GM23338 (cell line): ENCODE data around the gene CPB1. TPM values are rescaled to one million over a fixed set of nuclear protein-coding genes. Genes with fewer than 3 reads are reported as not detected.

Experiments
- ATAC-seq: fragments of 200-7000 bp; cut with Tn5 transposase; 3 replicates; pipeline ENCODE4 v1.9.1; 2020
- DNase-seq: peaks from one replicate; pipeline ENCODE4 v3.0.0-alpha.2; 2015; ENCODE audit warnings: low spot score
- H2AFZ ChIP-seq: fragments of 200-600 bp; sonication (generic); 2 replicates; pipeline ENCODE4 v1.8.0; 2016; ENCODE audit warnings: antibody characterized with exemption, mild to moderate bottlenecking, moderate library complexity
- H3F3A ChIP-seq: fragments of 200-600 bp; sonication (generic); replicated peaks from 2 replicates; pipeline ENCODE4 v1.8.0; 2017; ENCODE audit warnings: antibody characterized with exemption, mixed run types, low read depth
- H3K27ac ChIP-seq: fragments of 200-600 bp; sonication (generic); 2 replicates; pipeline ENCODE4 v1.6.1; 2016; ENCODE audit warnings: low read depth
- H3K27me3 ChIP-seq: fragments of 200-600 bp; sonication (generic); 2 replicates; pipeline ENCODE4 v1.8.0; 2016; ENCODE audit warnings: mild to moderate bottlenecking, mixed run types, moderate library complexity; ENCODE audit not compliant: insufficient read depth
- H3K36me3 ChIP-seq: fragments of 200-600 bp; sonication (generic); 2 replicates; pipeline ENCODE4 v1.8.0; 2016; ENCODE audit warnings: mild to moderate bottlenecking; ENCODE audit not compliant: insufficient read depth
- H3K4me1 ChIP-seq: fragments of 200-600 bp; sonication (generic); 2 replicates; pipeline ENCODE4 v1.8.0; 2016; ENCODE audit warnings: mild to moderate bottlenecking, moderate library complexity; ENCODE audit not compliant: insufficient read depth
- H3K4me2 ChIP-seq: fragments of 200-600 bp; sonication (generic); 2 replicates; pipeline ENCODE4 v1.7.1; 2017; ENCODE audit warnings: mixed run types
- H3K4me3 ChIP-seq: fragments of 200-600 bp; sonication (generic); 2 replicates; pipeline ENCODE4 v1.6.1; 2016; ENCODE audit warnings: mixed run types
- H3K79me2 ChIP-seq: fragments of 200-600 bp; sonication (generic); replicated peaks from 2 replicates; pipeline ENCODE4 v1.8.0; 2017; ENCODE audit warnings: mild to moderate bottlenecking; ENCODE audit not compliant: insufficient read depth
- H3K9me2 ChIP-seq: fragments of 200-600 bp; sonication (generic); 2 replicates; pipeline ENCODE4 v1.8.0; 2017; ENCODE audit not compliant: insufficient read depth
- H4K20me1 ChIP-seq: fragments of 200-600 bp; sonication (generic); replicated peaks from 2 replicates; pipeline ENCODE4 v1.8.0; 2017; ENCODE audit warnings: mild to moderate bottlenecking; ENCODE audit not compliant: insufficient read depth
- H3K27ac Mint-ChIP-seq: 2 replicates; pipeline ENCODE4 v1.8.0; 2020; ENCODE audit warnings: inconsistent platforms, mild to moderate bottlenecking, moderate library complexity, mixed read lengths
- H3K27me3 Mint-ChIP-seq: 3 replicates; pipeline ENCODE4 v1.8.0; 2022; ENCODE audit warnings: low read depth, mild to moderate bottlenecking, moderate library complexity, mixed read lengths, inconsistent platforms; ENCODE audit not compliant: insufficient read depth, poor library complexity
- H3K36me3 Mint-ChIP-seq: 3 replicates; pipeline ENCODE4 v1.8.0; 2021; ENCODE audit warnings: low read depth, mild to moderate bottlenecking, inconsistent platforms, moderate library complexity, mixed read lengths
- H3K4me1 Mint-ChIP-seq: 3 replicates; pipeline ENCODE4 v1.8.0; 2020; ENCODE audit warnings: mild to moderate bottlenecking, inconsistent platforms, mixed read lengths
- H3K4me3 Mint-ChIP-seq: 3 replicates; pipeline ENCODE4 v1.8.0; 2021; ENCODE audit warnings: moderate library complexity, mild to moderate bottlenecking, inconsistent platforms, mixed read lengths
- H3K9me3 Mint-ChIP-seq: 3 replicates; pipeline ENCODE4 v1.8.0; 2020; ENCODE audit warnings: moderate library complexity, mild to moderate bottlenecking, inconsistent platforms, mixed read lengths
- EZH2 ChIP-seq: fragments of 200-600 bp; sonication (generic); IDR thresholded peaks from one replicate; pipeline ENCODE4 v1.8.0; 2017; ENCODE audit warnings: antibody characterized with exemption, mild to moderate bottlenecking, low read depth; ENCODE audit not compliant: unreplicated experiment
- JUNB ChIP-seq: IDR thresholded peaks from one replicate; pipeline ENCODE4 v1.6.1; 2016; ENCODE audit warnings: antibody characterized with exemption; ENCODE audit not compliant: unreplicated experiment
- ZNF331 ChIP-seq: fragments of 250-450 bp; sonication (Bioruptor Pico); IDR thresholded peaks from 2 replicates; pipeline ENCODE4 v1.5.0; 2020; ENCODE audit warnings: low read depth, mild to moderate bottlenecking, moderate library complexity
- polyA plus RNA-seq: library from polyadenylated mRNA; unstranded; fragments of >200 nt; fragmentation: Nextera tagmentation; extraction: Ambion mirVana; gene quantifications from 2 replicates; pipeline ENCODE4 v1.2.1, GENCODE V29; 2016
- total RNA-seq: library from RNA; depleted of rRNA; stranded (reverse); fragments of >200 nt; shearing (Covaris generic); gene quantifications from 2 replicates; pipeline ENCODE4 v1.2.3, GENCODE V29; 2014
- TF ChIP-seq, protein P1 (sequence below): fragments of 250-450 bp; sonication (Bioruptor Pico); IDR thresholded peaks from 2 replicates; pipeline ENCODE4 v1.5.0; 2020; ENCODE audit warnings: mild to moderate bottlenecking, moderate library complexity
- TF ChIP-seq, protein P2 (sequence below): IDR thresholded peaks from one replicate; pipeline ENCODE4 v1.6.1; 2018; ENCODE audit warnings: antibody characterized with exemption; ENCODE audit not compliant: unreplicated experiment

Gene CPB1
- total and polyA plus RNA-seq, 2 experiments from 2014 or later: not detected

DNA sequence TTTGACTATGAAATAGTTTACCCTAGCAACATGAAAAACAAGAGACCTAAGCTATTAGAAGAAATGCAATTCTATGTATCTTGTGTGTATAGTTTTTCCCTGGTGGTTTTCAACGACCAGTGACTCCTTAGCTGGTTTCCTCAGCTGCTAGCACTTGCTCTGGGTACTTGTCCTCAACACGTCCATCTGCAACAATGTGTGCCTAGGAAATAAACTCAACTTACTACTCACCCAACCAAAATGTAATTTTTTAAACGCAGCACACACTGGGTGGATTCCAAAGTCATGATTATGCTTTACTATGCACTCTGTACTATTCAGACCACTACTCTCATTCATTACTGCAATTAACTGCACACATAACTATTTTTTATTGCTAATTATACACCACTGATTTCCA is 68.5 kb downstream of the CPB1 start (continued):
- TF ChIP-seq, protein P1, sequence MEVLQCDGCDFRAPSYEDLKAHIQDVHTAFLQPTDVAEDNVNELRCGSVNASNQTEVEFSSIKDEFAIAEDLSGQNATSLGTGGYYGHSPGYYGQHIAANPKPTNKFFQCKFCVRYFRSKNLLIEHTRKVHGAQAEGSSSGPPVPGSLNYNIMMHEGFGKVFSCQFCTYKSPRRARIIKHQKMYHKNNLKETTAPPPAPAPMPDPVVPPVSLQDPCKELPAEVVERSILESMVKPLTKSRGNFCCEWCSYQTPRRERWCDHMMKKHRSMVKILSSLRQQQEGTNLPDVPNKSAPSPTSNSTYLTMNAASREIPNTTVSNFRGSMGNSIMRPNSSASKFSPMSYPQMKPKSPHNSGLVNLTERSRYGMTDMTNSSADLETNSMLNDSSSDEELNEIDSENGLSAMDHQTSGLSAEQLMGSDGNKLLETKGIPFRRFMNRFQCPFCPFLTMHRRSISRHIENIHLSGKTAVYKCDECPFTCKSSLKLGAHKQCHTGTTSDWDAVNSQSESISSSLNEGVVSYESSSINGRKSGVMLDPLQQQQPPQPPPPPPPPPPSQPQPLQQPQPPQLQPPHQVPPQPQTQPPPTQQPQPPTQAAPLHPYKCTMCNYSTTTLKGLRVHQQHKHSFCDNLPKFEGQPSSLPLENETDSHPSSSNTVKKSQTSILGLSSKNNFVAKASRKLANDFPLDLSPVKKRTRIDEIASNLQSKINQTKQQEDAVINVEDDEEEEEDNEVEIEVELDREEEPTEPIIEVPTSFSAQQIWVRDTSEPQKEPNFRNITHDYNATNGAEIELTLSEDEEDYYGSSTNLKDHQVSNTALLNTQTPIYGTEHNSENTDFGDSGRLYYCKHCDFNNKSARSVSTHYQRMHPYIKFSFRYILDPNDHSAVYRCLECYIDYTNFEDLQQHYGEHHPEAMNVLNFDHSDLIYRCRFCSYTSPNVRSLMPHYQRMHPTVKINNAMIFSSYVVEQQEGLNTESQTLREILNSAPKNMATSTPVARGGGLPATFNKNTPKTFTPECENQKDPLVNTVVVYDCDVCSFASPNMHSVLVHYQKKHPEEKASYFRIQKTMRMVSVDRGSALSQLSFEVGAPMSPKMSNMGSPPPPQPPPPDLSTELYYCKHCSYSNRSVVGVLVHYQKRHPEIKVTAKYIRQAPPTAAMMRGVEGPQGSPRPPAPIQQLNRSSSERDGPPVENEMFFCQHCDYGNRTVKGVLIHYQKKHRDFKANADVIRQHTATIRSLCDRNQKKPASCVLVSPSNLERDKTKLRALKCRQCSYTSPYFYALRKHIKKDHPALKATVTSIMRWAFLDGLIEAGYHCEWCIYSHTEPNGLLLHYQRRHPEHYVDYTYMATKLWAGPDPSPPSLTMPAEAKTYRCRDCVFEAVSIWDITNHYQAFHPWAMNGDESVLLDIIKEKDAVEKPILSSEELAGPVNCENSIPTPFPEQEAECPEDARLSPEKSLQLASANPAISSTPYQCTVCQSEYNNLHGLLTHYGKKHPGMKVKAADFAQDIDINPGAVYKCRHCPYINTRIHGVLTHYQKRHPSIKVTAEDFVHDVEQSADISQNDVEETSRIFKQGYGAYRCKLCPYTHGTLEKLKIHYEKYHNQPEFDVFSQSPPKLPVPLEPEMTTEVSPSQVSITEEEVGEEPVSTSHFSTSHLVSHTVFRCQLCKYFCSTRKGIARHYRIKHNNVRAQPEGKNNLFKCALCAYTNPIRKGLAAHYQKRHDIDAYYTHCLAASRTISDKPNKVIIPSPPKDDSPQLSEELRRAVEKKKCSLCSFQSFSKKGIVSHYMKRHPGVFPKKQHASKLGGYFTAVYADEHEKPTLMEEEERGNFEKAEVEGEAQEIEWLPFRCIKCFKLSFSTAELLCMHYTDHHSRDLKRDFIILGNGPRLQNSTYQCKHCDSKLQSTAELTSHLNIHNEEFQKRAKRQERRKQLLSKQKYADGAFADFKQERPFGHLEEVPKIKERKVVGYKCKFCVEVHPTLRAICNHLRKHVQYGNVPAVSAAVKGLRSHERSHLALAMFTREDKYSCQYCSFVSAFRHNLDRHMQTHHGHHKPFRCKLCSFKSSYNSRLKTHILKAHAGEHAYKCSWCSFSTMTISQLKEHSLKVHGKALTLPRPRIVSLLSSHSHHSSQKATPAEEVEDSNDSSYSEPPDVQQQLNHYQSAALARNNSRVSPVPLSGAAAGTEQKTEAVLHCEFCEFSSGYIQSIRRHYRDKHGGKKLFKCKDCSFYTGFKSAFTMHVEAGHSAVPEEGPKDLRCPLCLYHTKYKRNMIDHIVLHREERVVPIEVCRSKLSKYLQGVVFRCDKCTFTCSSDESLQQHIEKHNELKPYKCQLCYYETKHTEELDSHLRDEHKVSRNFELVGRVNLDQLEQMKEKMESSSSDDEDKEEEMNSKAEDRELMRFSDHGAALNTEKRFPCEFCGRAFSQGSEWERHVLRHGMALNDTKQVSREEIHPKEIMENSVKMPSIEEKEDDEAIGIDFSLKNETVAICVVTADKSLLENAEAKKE (CRISPR knock-in tag): no peak
- no peak for TF ChIP-seq ZNF331 (CRISPR knock-in tag)
- no peak for TF ChIP-seq EZH2
- no peak for TF ChIP-seq JUNB

DNA sequence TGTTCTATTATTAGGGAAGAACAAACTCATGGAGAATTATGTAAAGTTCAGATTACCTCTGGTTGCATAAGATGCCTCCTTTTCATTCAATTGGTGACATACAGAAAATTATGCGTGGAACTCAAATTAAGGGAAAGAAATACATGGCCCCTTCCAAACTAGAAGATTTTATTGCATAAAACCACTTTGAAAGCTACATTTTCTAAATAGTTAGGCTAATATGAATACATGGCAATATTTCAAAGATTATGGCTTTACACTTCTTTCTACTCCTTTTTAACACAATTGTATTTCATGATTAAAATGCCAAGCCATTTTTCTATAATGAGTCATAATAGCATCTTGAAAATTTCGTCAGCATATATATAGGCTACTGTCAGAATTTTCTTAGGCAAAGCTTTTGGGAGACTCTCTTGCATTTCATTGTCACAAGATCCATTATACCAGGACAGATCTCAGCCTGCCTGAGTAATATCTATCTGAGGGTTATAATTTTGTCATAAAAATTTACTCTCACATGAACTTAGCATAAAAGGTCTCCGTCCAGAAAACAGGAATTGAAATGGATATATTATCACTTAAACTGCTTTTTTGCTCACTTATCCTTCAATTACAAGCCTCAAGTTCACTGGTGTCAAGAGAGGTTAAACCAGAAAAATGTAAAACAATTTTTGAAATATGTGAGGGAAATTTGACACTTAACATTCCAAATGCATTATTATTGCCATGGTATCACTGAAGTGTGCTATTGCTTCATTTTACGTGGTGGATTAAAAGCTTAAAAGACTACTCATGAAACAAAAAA is 74.6 kb downstream of the CPB1 start:
- DNase-seq (no peak), ATAC-seq (no peak)
- no peaks in the 10 kb centered on the region for H3K79me2 ChIP-seq
- no peaks in the 10 kb centered on the region for H3F3A ChIP-seq
- no peak overlapping the region for H3K4me3 ChIP-seq
- Mint-ChIP-seq H3K27ac (no peak overlapping the region), H3K4me3 (no peak overlapping the region), H3K27me3 (no peaks in the 10 kb centered on the region), H3K9me3 (no peaks in the 10 kb centered on the region), H3K4me1 (no peaks in the 10 kb centered on the region), H3K36me3 (no peaks in the 10 kb centered on the region)
- no peak overlapping the region for H3K27ac ChIP-seq
- H3K27me3 ChIP-seq: no peaks in the 10 kb centered on the region
- H2AFZ ChIP-seq: no peak overlapping the region
- no peaks in the 10 kb centered on the region for H4K20me1 ChIP-seq
- no peaks in the 10 kb centered on the region for H3K9me2 ChIP-seq
- H3K36me3 ChIP-seq: no peaks in the 10 kb centered on the region
- no peaks in the 10 kb centered on the region for H3K4me1 ChIP-seq
- no peak overlapping the region for H3K4me2 ChIP-seq
- TF ChIP-seq, protein P2, sequence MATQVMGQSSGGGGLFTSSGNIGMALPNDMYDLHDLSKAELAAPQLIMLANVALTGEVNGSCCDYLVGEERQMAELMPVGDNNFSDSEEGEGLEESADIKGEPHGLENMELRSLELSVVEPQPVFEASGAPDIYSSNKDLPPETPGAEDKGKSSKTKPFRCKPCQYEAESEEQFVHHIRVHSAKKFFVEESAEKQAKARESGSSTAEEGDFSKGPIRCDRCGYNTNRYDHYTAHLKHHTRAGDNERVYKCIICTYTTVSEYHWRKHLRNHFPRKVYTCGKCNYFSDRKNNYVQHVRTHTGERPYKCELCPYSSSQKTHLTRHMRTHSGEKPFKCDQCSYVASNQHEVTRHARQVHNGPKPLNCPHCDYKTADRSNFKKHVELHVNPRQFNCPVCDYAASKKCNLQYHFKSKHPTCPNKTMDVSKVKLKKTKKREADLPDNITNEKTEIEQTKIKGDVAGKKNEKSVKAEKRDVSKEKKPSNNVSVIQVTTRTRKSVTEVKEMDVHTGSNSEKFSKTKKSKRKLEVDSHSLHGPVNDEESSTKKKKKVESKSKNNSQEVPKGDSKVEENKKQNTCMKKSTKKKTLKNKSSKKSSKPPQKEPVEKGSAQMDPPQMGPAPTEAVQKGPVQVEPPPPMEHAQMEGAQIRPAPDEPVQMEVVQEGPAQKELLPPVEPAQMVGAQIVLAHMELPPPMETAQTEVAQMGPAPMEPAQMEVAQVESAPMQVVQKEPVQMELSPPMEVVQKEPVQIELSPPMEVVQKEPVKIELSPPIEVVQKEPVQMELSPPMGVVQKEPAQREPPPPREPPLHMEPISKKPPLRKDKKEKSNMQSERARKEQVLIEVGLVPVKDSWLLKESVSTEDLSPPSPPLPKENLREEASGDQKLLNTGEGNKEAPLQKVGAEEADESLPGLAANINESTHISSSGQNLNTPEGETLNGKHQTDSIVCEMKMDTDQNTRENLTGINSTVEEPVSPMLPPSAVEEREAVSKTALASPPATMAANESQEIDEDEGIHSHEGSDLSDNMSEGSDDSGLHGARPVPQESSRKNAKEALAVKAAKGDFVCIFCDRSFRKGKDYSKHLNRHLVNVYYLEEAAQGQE: no peak
- no peak for TF ChIP-seq EZH2
